GM23338 (cell line): Measurements from ENCODE around the gene SRP54. TPM values are rescaled to one million over a fixed set of nuclear protein-coding genes. Genes with fewer than 3 reads are reported as not detected.

Experiments used
- ATAC-seq: fragments of 200-7000 bp; cut with Tn5 transposase; 3 replicates; pipeline ENCODE4 v1.9.1; 2020
- DNase-seq: peaks from one replicate; pipeline ENCODE4 v3.0.0-alpha.2; 2015; ENCODE audit warnings: low spot score
- H2AFZ ChIP-seq: fragments of 200-600 bp; sonication (generic); 2 replicates; pipeline ENCODE4 v1.8.0; 2016; ENCODE audit warnings: antibody characterized with exemption, mild to moderate bottlenecking, moderate library complexity
- H3F3A ChIP-seq: fragments of 200-600 bp; sonication (generic); replicated peaks from 2 replicates; pipeline ENCODE4 v1.8.0; 2017; ENCODE audit warnings: antibody characterized with exemption, mixed run types, low read depth
- H3K27ac ChIP-seq: fragments of 200-600 bp; sonication (generic); 2 replicates; pipeline ENCODE4 v1.6.1; 2016; ENCODE audit warnings: low read depth
- H3K27me3 ChIP-seq: fragments of 200-600 bp; sonication (generic); 2 replicates; pipeline ENCODE4 v1.8.0; 2016; ENCODE audit warnings: mild to moderate bottlenecking, mixed run types, moderate library complexity; ENCODE audit not compliant: insufficient read depth
- H3K36me3 ChIP-seq: fragments of 200-600 bp; sonication (generic); 2 replicates; pipeline ENCODE4 v1.8.0; 2016; ENCODE audit warnings: mild to moderate bottlenecking; ENCODE audit not compliant: insufficient read depth
- H3K4me1 ChIP-seq: fragments of 200-600 bp; sonication (generic); 2 replicates; pipeline ENCODE4 v1.8.0; 2016; ENCODE audit warnings: mild to moderate bottlenecking, moderate library complexity; ENCODE audit not compliant: insufficient read depth
- H3K4me2 ChIP-seq: fragments of 200-600 bp; sonication (generic); 2 replicates; pipeline ENCODE4 v1.7.1; 2017; ENCODE audit warnings: mixed run types
- H3K4me3 ChIP-seq: fragments of 200-600 bp; sonication (generic); 2 replicates; pipeline ENCODE4 v1.6.1; 2016; ENCODE audit warnings: mixed run types
- H3K79me2 ChIP-seq: fragments of 200-600 bp; sonication (generic); replicated peaks from 2 replicates; pipeline ENCODE4 v1.8.0; 2017; ENCODE audit warnings: mild to moderate bottlenecking; ENCODE audit not compliant: insufficient read depth
- H3K9me2 ChIP-seq: fragments of 200-600 bp; sonication (generic); 2 replicates; pipeline ENCODE4 v1.8.0; 2017; ENCODE audit not compliant: insufficient read depth
- H4K20me1 ChIP-seq: fragments of 200-600 bp; sonication (generic); replicated peaks from 2 replicates; pipeline ENCODE4 v1.8.0; 2017; ENCODE audit warnings: mild to moderate bottlenecking; ENCODE audit not compliant: insufficient read depth
- H3K27ac Mint-ChIP-seq: 2 replicates; pipeline ENCODE4 v1.8.0; 2020; ENCODE audit warnings: inconsistent platforms, mild to moderate bottlenecking, moderate library complexity, mixed read lengths
- H3K27me3 Mint-ChIP-seq: 3 replicates; pipeline ENCODE4 v1.8.0; 2022; ENCODE audit warnings: low read depth, mild to moderate bottlenecking, moderate library complexity, mixed read lengths, inconsistent platforms; ENCODE audit not compliant: insufficient read depth, poor library complexity
- H3K36me3 Mint-ChIP-seq: 3 replicates; pipeline ENCODE4 v1.8.0; 2021; ENCODE audit warnings: low read depth, mild to moderate bottlenecking, inconsistent platforms, moderate library complexity, mixed read lengths
- H3K4me1 Mint-ChIP-seq: 3 replicates; pipeline ENCODE4 v1.8.0; 2020; ENCODE audit warnings: mild to moderate bottlenecking, inconsistent platforms, mixed read lengths
- H3K4me3 Mint-ChIP-seq: 3 replicates; pipeline ENCODE4 v1.8.0; 2021; ENCODE audit warnings: moderate library complexity, mild to moderate bottlenecking, inconsistent platforms, mixed read lengths
- H3K9me3 Mint-ChIP-seq: 3 replicates; pipeline ENCODE4 v1.8.0; 2020; ENCODE audit warnings: moderate library complexity, mild to moderate bottlenecking, inconsistent platforms, mixed read lengths
- CREB1 ChIP-seq: fragments of 250-450 bp; sonication (Bioruptor Pico); IDR thresholded peaks from 2 replicates; pipeline ENCODE4 v1.5.0; 2020; ENCODE audit warnings: low read depth, mild to moderate bottlenecking, moderate library complexity
- EZH2 ChIP-seq: fragments of 200-600 bp; sonication (generic); IDR thresholded peaks from one replicate; pipeline ENCODE4 v1.8.0; 2017; ENCODE audit warnings: antibody characterized with exemption, mild to moderate bottlenecking, low read depth; ENCODE audit not compliant: unreplicated experiment
- EZH2phosphoT487 ChIP-seq: fragments of 200-600 bp; sonication (generic); IDR thresholded peaks from one replicate; pipeline ENCODE4 v1.8.1; 2018; ENCODE audit warnings: antibody characterized with exemption; ENCODE audit not compliant: unreplicated experiment
- JUNB ChIP-seq: IDR thresholded peaks from one replicate; pipeline ENCODE4 v1.6.1; 2016; ENCODE audit warnings: antibody characterized with exemption; ENCODE audit not compliant: unreplicated experiment
- NANOG ChIP-seq: IDR thresholded peaks from 2 replicates; pipeline ENCODE4 v1.6.1; 2016; ENCODE audit warnings: antibody characterized with exemption, borderline replicate concordance
- POLR2AphosphoS5 ChIP-seq: IDR thresholded peaks from 2 replicates; pipeline ENCODE4 v1.6.1; 2016; ENCODE audit warnings: antibody characterized with exemption, low read depth
- STAT1 ChIP-seq: IDR thresholded peaks from one replicate; pipeline ENCODE4 v1.6.1; 2016; ENCODE audit warnings: antibody characterized with exemption; ENCODE audit not compliant: unreplicated experiment
- ZNF114 ChIP-seq: fragments of 250-450 bp; sonication (Bioruptor Pico); IDR thresholded peaks from 2 replicates; pipeline ENCODE4 v1.5.0; 2020; ENCODE audit warnings: mild to moderate bottlenecking, moderate library complexity
- ZNF331 ChIP-seq: fragments of 250-450 bp; sonication (Bioruptor Pico); IDR thresholded peaks from 2 replicates; pipeline ENCODE4 v1.5.0; 2020; ENCODE audit warnings: low read depth, mild to moderate bottlenecking, moderate library complexity
- polyA plus RNA-seq: library from polyadenylated mRNA; unstranded; fragments of >200 nt; fragmentation: Nextera tagmentation; extraction: Ambion mirVana; gene quantifications from 2 replicates; pipeline ENCODE4 v1.2.1, GENCODE V29; 2016
- total RNA-seq: library from RNA; depleted of rRNA; stranded (reverse); fragments of >200 nt; shearing (Covaris generic); gene quantifications from 2 replicates; pipeline ENCODE4 v1.2.3, GENCODE V29; 2014
- TF ChIP-seq, protein P1 (sequence below): IDR thresholded peaks from 2 replicates; pipeline ENCODE4 v1.6.1; 2016; ENCODE audit warnings: antibody characterized with exemption
- TF ChIP-seq, protein P2 (sequence below): IDR thresholded peaks from one replicate; pipeline ENCODE4 v1.6.1; 2018; ENCODE audit warnings: antibody characterized with exemption; ENCODE audit not compliant: unreplicated experiment
- TF ChIP-seq, protein P3 (sequence below), 2 experiments: fragments of 200-600 bp in 1 of 2; sonication (generic) in 1 of 2; conservative IDR thresholded peaks; 2 replicates each; pipeline versions ENCODE4 v1.5.1 to v1.6.1; 2016 to 2017; ENCODE audit warnings: antibody characterized with exemption in 2 of 2, low read depth in 2 of 2, mild to moderate bottlenecking in 2 of 2, moderate library complexity in 1 of 2
- TF ChIP-seq, protein P4 (sequence below): fragments of 250-450 bp; sonication (Bioruptor Pico); IDR thresholded peaks from 2 replicates; pipeline ENCODE4 v1.5.0; 2020; ENCODE audit warnings: mild to moderate bottlenecking, moderate library complexity

The SRP54 gene
- total and polyA plus RNA-seq, 2 experiments from 2014 or later: 60.4 to 77.5 TPM

DNA sequence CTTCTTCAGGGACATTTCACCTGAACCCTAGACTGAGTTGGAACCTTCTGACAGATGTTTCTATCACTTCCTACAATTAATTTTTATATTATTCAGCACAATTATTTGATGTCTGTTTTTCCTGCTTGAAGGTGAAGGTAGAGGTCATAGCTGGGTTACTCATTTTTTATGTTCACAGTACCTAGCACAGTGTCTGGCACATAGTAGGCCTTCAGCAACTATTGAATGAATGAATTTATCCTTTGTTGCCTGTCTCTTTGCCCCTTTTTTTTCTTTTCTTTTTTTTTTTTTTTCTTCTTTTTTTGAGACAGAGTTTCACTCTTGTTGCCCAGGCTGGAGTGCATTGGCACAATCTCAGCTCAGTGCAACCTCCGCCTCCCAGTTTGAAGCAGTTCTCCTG lies 33.8 kb downstream of the SRP54 start:
- H3K4me2 ChIP-seq: no peak overlapping the region
- no peaks in the 10 kb centered on the region for H3K4me1 Mint-ChIP-seq
- no peaks in the 10 kb centered on the region for H3K27me3 ChIP-seq
- no peaks in the 10 kb centered on the region for H3K9me2 ChIP-seq
- no peaks in the 10 kb centered on the region for H3K9me3 Mint-ChIP-seq
- H3K27me3 Mint-ChIP-seq: no peaks in the 10 kb centered on the region
- TF ChIP-seq ZNF331 (CRISPR knock-in tag) (no peak), STAT1 (no peak), JUNB (no peak), EZH2 (no peak), POLR2AphosphoS5 (no peak), ZNF114 (CRISPR knock-in tag) (no peak), EZH2phosphoT487 (no peak), CREB1 (CRISPR knock-in tag) (no peak), NANOG (no peak)
- TF ChIP-seq, protein P1, sequence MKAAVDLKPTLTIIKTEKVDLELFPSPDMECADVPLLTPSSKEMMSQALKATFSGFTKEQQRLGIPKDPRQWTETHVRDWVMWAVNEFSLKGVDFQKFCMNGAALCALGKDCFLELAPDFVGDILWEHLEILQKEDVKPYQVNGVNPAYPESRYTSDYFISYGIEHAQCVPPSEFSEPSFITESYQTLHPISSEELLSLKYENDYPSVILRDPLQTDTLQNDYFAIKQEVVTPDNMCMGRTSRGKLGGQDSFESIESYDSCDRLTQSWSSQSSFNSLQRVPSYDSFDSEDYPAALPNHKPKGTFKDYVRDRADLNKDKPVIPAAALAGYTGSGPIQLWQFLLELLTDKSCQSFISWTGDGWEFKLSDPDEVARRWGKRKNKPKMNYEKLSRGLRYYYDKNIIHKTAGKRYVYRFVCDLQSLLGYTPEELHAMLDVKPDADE: no peak
- TF ChIP-seq, protein P2, sequence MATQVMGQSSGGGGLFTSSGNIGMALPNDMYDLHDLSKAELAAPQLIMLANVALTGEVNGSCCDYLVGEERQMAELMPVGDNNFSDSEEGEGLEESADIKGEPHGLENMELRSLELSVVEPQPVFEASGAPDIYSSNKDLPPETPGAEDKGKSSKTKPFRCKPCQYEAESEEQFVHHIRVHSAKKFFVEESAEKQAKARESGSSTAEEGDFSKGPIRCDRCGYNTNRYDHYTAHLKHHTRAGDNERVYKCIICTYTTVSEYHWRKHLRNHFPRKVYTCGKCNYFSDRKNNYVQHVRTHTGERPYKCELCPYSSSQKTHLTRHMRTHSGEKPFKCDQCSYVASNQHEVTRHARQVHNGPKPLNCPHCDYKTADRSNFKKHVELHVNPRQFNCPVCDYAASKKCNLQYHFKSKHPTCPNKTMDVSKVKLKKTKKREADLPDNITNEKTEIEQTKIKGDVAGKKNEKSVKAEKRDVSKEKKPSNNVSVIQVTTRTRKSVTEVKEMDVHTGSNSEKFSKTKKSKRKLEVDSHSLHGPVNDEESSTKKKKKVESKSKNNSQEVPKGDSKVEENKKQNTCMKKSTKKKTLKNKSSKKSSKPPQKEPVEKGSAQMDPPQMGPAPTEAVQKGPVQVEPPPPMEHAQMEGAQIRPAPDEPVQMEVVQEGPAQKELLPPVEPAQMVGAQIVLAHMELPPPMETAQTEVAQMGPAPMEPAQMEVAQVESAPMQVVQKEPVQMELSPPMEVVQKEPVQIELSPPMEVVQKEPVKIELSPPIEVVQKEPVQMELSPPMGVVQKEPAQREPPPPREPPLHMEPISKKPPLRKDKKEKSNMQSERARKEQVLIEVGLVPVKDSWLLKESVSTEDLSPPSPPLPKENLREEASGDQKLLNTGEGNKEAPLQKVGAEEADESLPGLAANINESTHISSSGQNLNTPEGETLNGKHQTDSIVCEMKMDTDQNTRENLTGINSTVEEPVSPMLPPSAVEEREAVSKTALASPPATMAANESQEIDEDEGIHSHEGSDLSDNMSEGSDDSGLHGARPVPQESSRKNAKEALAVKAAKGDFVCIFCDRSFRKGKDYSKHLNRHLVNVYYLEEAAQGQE: no peak
- TF ChIP-seq, protein P3, sequence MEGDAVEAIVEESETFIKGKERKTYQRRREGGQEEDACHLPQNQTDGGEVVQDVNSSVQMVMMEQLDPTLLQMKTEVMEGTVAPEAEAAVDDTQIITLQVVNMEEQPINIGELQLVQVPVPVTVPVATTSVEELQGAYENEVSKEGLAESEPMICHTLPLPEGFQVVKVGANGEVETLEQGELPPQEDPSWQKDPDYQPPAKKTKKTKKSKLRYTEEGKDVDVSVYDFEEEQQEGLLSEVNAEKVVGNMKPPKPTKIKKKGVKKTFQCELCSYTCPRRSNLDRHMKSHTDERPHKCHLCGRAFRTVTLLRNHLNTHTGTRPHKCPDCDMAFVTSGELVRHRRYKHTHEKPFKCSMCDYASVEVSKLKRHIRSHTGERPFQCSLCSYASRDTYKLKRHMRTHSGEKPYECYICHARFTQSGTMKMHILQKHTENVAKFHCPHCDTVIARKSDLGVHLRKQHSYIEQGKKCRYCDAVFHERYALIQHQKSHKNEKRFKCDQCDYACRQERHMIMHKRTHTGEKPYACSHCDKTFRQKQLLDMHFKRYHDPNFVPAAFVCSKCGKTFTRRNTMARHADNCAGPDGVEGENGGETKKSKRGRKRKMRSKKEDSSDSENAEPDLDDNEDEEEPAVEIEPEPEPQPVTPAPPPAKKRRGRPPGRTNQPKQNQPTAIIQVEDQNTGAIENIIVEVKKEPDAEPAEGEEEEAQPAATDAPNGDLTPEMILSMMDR (conservative IDR thresholded peaks at IDR 0.05; ENCODE audit: low read depth in 2 of 2): no peak
- TF ChIP-seq, protein P4, sequence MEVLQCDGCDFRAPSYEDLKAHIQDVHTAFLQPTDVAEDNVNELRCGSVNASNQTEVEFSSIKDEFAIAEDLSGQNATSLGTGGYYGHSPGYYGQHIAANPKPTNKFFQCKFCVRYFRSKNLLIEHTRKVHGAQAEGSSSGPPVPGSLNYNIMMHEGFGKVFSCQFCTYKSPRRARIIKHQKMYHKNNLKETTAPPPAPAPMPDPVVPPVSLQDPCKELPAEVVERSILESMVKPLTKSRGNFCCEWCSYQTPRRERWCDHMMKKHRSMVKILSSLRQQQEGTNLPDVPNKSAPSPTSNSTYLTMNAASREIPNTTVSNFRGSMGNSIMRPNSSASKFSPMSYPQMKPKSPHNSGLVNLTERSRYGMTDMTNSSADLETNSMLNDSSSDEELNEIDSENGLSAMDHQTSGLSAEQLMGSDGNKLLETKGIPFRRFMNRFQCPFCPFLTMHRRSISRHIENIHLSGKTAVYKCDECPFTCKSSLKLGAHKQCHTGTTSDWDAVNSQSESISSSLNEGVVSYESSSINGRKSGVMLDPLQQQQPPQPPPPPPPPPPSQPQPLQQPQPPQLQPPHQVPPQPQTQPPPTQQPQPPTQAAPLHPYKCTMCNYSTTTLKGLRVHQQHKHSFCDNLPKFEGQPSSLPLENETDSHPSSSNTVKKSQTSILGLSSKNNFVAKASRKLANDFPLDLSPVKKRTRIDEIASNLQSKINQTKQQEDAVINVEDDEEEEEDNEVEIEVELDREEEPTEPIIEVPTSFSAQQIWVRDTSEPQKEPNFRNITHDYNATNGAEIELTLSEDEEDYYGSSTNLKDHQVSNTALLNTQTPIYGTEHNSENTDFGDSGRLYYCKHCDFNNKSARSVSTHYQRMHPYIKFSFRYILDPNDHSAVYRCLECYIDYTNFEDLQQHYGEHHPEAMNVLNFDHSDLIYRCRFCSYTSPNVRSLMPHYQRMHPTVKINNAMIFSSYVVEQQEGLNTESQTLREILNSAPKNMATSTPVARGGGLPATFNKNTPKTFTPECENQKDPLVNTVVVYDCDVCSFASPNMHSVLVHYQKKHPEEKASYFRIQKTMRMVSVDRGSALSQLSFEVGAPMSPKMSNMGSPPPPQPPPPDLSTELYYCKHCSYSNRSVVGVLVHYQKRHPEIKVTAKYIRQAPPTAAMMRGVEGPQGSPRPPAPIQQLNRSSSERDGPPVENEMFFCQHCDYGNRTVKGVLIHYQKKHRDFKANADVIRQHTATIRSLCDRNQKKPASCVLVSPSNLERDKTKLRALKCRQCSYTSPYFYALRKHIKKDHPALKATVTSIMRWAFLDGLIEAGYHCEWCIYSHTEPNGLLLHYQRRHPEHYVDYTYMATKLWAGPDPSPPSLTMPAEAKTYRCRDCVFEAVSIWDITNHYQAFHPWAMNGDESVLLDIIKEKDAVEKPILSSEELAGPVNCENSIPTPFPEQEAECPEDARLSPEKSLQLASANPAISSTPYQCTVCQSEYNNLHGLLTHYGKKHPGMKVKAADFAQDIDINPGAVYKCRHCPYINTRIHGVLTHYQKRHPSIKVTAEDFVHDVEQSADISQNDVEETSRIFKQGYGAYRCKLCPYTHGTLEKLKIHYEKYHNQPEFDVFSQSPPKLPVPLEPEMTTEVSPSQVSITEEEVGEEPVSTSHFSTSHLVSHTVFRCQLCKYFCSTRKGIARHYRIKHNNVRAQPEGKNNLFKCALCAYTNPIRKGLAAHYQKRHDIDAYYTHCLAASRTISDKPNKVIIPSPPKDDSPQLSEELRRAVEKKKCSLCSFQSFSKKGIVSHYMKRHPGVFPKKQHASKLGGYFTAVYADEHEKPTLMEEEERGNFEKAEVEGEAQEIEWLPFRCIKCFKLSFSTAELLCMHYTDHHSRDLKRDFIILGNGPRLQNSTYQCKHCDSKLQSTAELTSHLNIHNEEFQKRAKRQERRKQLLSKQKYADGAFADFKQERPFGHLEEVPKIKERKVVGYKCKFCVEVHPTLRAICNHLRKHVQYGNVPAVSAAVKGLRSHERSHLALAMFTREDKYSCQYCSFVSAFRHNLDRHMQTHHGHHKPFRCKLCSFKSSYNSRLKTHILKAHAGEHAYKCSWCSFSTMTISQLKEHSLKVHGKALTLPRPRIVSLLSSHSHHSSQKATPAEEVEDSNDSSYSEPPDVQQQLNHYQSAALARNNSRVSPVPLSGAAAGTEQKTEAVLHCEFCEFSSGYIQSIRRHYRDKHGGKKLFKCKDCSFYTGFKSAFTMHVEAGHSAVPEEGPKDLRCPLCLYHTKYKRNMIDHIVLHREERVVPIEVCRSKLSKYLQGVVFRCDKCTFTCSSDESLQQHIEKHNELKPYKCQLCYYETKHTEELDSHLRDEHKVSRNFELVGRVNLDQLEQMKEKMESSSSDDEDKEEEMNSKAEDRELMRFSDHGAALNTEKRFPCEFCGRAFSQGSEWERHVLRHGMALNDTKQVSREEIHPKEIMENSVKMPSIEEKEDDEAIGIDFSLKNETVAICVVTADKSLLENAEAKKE (CRISPR knock-in tag): no peak
- H3K27ac Mint-ChIP-seq: no peak overlapping the region
- H3K4me1 ChIP-seq: no peaks in the 10 kb centered on the region
- H3K27ac ChIP-seq: no peak overlapping the region
- H3F3A ChIP-seq: no peaks in the 10 kb centered on the region
- no peak overlapping the region for H3K4me3 ChIP-seq
- ATAC-seq: no peak
- H3K4me3 Mint-ChIP-seq: no peak overlapping the region
- no peaks in the 10 kb centered on the region for H3K79me2 ChIP-seq
- H2AFZ ChIP-seq: no peak overlapping the region
- DNase-seq: no peak
- peaks cover 11% of the 10 kb centered on the region; the same call in 1 of the 2 replicates for H4K20me1 ChIP-seq
- H3K36me3 ChIP-seq: peaks cover 46% of the 10 kb centered on the region
- peaks cover 37% of the 10 kb centered on the region for H3K36me3 Mint-ChIP-seq
